ENCODE results near the gene DCUN1D4.
"Not testable (repeated sequence)": the region's sequence is repeated elsewhere in the genome, so short reads cannot be mapped to it uniquely, and the experiment has no call there.

Gene DCUN1D4

DNA sequence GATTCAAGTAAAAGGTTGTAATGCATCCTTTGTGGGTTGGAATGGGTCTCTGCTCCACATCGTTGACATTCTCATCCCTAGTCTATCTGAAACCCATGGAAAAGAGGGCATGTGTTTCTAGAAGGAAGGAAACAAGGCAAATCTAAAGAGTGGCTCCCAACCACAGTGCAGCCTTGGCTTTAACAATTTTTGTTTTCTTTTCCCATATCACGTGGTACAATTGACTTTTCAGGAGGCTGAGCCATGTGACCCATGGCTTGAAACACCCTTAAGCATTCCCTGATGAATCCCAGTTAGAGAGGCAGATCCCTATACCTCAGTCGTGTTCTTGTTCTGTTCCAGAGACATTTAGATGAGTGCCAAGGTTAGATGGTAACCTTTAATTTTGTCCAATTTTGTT lies 12.8 kb downstream of the DCUN1D4 start:
- DNase-seq = no peak

DNA sequence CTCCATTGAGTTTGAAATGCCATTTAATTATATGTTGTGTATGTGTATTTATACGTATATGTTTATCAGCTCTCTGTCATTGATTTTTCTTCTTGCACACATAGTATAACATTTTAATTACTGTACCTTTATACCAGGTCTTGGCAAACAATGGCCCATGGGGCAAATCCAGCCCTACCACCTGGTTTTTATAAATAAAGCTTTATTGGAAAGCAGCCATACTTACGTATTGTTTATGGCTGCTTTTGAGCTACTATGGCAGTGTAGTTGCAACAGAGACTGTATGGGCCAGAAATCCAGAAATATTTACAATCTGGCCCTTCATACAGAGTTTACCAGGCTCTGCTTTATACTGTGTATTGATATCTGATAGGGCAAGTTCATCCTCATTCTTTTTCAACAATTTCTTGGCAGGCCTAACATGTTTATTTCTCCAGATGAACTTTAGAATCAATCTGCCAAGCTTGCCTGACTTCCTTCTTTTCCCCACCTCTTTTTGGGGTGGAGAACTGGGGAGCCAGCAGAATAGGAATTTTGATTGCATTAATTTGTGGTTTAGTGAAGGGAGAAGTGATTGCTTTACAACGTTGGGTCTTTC lies 15.8 kb downstream of the DCUN1D4 start:
- no peak for DNase-seq

DNA sequence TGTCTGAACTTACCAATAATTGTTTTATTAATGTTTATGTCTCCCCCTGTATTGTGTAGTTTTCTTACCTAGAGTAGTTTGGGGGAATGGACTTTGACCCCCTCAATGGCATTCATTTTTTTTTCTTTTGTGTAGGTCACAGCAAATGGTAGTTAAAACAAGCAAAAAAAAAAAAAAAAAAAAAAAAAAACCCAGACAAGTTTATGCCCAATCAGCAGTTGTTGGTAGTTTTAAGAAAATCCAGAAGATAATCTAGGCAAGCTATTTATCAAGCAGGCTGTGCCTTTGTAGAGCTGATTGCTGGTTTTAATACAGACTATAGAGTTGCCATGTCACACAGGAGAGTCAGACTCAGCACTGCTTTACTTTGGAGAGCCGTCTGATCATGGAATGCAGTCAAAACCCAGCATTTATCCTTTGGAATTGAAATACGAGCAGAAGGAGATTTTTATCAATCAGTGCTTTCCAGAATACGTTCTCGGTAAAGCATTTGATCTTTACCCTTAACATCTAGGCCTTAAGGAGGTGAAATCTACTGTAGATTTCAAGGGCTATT lies 16.6 kb downstream of the DCUN1D4 start:
- no peak for DNase-seq

DNA sequence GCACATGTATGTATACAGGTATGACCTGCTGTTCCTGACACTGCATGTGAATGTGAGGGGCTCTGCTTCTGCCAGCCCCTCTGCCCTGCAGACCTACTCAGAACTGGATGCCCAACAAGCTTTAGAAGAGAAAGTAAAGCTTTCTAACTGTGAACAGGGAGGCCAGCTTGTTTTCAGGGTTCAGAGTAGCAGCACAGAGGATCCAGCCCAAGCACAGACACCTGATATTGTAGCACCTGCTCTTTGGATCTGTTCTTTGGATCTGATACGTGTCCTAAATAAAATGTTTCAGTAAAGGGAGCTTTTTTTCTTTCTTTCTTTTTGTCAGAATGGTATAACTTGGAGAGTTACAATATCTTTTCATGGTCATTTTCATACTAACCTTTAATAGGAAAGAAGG lies 19.2 kb downstream of the DCUN1D4 start:
- no peak for DNase-seq

DNA sequence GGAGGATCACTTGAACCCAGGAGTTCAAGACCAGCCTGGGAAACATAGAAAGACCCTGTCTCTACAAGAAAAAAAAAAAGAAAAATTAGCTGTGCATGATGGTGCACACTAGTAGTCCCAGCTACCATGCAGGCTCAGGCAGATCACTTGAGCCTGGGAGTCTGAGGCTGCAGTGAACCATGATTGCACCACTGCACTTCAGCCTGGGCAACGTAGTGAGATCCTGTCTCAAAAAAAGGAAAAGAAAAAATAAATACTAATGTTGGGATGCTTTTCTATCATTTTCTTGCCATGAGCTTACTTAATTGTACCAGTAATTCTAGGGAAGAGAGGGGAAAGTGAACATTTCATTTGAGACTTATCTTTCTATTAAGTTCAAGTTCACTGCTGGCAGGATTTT lies 19.8 kb downstream of the DCUN1D4 start:
- DNase-seq = no peak

DNA sequence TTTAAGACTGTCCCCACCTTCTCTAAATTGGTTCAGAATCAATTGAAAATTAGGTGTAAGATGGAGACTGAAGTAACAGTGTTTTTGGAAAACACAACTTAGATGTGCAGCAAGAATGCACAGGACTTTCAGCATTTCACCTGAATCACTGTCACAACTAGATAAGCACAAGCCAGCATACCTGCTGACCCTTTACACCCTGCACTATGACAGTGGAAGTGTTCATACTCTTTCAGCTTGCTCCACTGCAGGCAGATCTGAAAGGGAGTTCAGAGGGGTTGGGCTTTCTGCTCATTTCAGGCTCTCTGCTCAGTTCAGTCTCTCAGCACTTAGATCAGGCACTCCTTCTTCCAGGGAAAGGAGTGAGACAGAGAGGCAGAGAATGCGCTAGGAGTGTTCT lies 22.8 kb downstream of the DCUN1D4 start:
- no peak for DNase-seq

DNA sequence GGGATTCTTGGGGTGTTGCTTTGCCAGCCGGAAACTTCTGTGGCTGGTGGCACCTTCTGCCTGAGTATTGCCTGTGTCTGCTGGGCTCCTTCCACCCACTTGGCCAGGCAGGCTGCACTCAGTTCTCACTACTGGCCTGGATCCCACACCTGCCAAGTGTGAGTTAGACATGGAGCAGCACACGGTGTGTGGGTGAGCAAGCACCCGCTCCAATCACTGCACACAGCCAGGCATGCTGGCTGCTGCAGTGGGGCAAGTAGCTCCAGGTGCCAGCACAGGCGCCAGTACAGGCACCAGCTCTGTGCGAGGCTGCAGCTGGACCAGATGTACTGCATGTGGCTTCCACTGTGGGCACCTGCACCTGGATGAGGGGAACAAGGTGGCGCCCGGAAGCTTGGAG lies 23.9 kb downstream of the DCUN1D4 start:
- no peak for DNase-seq

DNA sequence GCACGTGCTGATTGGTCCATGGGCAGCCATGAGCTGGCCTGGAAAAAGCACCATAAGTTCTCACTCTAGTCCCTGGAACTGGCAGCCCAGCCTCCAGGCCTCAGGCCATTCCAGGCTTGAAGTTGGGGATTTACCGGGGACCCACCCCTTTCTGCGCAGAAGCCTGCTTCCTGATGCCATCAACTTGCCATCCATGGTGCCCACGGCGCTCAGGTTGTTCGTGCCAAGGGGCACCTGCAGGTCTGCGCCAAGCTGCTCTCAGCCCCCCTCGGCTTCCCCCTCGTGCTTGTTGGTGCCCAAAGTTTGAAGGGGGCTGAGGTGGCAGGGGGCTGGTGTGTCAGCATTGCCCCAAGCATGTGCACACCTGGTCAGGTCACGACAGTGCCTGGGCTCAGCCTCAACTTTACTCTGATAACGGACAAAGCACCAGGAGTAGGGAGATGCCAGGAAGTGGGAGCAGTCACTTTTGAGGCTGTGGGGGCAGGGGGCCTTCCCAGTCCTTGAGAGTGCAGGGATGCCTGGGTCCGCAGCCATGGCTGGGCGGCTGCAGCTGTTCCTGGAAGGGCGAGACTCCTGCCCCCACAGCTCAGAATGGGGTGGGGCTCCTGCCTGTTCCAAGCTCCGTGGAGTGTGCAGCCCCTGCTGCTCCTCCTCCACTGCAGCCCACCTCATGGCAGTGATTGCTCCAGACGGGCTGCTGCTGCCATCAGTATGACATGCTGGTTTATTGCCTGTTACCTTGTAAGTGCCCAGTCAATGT lies 24.9 kb downstream of the DCUN1D4 start:
- no peak for DNase-seq

DNA sequence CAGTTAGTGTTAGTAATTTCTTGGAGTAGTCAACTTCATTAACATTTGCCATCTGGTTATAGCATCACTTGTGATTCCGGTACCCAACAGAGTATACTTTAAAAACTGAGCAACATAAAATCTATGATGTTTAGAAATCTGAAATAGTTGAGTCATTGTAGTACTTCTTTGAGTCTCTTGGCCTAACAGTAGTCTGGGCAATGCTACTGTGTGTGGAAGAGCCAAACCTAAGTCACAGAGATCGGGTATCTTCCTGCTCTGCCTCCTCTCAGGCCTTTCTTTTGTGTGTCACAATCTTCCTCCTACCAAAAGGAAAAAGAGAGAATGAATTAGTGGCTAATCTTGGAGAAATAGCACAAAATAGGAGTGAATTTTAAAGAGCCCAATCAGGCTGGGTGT lies 25.5 kb downstream of the DCUN1D4 start:
- no peak for DNase-seq

DNA sequence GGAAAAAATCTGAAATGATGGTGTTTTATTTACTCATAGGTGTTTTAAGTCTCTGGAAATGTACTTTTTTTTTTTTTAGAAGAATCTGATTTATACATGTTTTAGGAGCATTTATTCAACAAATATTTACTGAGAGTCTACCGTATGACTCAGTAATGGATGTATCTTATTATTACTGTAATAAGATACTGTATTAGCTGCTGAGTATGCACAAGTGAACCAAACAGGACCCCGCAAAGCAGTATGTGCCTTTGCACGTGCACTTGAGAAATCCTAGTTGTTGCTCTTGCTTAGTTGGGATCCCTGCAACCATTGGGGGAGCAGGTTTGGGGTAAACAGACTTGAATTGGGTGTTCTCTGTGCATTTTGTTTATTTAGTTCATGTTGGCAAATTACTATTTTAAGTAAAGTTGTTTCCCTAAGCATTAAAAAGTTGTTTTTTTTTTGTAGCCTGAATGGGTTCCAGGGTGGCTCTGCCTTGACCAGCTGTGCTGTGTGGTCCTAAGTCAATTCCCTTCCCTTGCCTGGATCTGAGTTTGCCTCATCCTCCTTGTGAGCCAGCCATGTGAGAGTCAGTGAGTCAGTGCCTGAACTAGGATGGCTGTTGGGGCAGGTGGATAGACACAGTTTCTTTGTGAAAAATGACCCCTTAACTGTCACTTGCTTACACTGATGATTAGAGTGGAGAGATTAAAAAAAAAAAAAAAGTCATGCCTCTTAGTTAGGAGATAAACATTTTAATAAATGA lies 27.7 kb downstream of the DCUN1D4 start:
- DNase-seq = no peak

DNA sequence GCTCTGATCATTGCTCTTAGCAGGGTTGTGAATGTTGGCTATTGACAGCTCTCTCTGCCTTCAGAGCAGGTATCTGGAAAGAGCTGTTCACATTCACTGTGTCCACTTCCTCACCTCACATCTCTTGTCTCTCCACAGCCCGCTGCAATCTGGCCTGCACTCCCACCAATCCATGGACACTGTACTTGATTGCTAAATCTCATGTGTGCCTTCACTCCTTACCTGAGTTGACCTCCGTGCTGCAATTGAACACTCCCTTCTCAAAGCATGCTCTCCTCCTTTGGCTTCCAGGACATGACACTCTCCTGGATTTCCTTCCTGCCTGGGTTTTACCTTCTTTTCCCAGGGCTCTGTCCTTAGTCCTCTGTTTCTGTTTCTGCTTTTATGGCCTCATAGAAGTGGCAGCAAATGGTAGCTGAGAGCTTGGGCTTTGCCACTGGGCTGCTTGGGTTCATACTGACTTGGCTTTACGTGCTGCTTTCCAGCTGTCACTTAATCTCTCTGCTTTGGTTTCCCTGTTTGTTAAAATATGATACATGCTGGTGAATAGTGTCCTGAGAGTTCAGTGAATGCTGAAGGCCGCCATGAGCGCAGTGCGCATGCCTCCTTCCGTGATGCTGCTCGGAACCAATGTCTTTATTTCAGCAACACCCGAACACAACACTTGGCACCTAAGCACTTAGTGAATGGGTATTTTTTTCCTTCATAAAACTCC lies 29.5 kb downstream of the DCUN1D4 start:
- DNase-seq = no peak

DNA sequence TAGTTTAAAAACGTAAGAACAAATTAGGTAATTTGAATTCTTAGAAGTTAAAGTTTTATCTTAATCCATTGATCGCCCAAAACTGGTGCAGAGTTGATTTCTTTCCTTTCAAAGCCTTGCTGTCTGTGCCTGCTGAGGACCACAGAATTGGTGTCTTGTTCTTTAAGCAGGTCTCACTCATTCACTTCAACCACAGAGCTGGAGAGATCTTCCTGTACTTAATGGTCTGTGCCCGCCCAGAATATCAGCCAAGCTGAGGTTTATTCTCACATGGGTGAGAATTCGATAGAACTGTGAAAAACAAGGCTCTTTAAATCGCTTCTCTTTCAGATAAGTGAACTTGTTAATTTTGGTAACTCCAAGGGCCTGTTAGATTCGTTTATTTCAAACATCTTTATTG lies 31.6 kb downstream of the DCUN1D4 start:
- DNase-seq = no peak

DNA sequence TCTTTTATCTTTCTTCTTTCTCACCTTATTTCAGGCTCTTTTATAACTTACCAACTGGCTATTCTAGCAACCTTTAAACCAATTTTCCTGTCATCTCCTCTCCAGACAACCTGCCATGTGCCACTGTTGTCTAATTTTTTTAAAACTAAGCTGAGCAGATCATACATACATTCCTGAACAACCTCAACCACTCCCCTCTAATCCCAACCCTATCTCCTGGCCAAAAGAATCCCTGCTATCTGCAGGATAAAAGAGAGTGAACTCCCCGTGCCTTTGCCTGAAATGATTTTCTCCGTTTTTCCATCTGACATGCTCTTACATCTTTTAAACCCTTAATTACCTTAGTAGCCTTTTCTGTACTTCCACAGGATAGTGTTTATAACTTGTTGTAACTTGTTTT lies 35.5 kb downstream of the DCUN1D4 start:
- DNase-seq = no peak

DNA sequence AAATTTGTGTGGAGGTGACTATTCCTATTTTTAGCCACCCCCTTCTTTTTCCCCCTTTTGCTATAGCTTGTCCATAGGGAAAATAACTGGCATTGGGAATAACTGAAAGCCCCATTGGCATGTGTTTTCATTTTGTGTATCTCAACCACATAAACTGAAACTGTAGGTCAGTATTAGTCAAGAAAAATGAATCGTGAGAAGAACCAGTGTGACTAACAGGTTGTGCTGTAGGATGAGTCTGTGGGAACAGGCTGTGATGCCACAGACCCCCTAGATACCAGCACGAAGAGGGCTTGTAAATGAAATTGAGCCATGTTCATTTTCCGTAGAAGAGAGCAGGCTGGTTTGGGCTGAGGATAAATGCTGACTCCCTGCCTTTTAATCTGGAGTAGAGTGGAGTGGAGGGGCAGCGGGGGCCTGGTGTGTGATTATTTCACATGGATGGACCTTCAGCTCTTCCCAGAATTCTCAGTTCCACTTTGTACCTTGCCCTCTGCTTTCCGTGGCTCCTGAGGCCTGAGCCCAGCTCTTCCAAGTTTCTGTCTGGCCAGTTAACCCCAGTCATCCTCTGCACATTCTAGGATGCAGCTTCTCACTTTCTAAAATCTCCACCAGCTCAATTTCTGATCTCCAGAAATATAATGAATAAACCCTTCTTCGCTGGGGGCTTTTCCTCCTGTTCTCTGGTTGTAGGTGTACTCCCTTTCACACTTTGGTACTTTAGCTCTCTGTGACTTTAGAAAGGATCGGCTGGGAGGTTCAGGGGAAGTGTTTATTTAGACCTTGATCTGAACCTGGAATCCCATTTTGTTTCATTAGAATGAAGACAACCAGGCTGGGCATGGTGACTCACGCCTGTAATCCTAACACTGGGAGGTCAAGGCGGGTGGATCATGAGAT lies 37.3 kb downstream of the DCUN1D4 start:
- no peak for DNase-seq

DNA sequence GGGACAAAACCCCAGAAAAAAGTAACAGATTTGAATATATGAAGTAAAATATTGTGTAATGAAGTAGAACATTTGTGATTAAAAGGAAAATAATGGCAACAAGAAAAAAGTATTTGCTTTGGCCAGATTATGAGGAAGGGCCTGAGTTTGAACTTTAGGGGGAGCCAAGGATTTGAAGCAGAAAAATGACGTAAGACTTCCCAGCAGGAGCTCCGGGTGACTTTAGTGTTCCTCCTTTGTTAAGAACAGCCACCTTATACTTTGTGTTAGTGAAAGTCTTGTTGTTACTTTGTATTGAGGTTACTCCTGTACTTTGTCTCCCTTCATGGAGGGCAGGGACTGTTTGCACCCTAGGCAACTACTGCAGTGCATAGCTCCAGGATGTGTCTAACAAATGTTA lies 41.1 kb downstream of the DCUN1D4 start:
- no peak for DNase-seq

DNA sequence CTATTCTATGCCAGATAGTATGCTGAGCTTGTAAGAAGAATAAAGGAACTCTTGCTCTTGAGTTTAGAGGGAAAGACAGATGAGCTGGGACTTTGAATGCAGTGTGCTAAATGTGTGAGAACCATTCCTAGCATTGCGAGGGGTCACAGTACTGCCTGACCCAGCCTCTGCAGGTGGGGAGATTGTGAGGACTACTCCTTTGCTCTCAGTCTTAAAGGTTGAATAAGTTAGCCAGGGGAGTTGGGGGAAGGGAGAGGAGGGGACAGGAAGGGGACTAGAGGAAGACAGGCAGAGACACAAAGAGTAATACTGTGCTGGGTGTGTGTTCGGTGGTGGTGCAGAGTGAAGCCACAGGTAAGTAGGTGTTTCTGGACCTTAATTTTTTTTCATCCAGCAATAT lies 41.7 kb downstream of the DCUN1D4 start:
- DNase-seq = no peak

DNA sequence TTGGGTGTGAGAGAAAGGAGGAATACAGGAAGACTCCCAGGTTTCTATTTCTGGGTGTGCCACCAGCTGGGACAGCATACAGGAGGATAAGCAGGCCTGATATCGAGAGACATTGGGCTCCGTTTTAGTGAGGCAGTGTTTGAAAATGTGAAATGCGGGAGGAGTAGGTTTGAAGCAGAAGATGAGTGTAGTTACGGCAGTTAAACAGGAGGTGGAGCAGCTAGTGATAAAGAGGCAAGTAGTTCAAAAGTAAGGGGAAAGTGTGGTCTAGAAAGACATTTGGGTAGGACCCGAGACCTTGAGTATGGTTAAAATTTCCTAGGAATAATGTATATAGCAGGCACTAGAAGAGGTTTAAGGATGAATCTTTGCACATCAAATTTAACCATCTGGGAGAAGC lies 42.4 kb downstream of the DCUN1D4 start:
- DNase-seq = peak in 1 of 2 experiments; percentile 9

DNA sequence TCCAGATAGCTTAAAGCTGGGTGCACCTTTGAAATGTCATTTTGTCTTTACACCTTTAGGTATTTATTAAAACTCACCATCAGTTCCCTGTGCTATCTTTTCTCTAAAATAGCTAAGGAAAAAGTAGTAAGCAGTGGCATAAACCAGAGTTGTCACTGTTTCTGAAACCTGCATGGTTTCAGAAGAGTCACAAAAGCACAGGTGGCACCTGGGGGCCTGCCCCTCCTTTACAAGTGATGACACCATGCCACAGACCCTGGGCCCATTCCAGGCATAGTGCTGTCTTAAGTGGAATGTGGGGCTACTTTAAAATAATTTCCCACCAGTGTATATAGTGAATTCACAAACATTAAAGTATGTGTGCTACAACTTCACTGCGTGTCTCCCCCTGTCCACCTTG lies 47.8 kb downstream of the DCUN1D4 start:
- DNase-seq = no peak

DNA sequence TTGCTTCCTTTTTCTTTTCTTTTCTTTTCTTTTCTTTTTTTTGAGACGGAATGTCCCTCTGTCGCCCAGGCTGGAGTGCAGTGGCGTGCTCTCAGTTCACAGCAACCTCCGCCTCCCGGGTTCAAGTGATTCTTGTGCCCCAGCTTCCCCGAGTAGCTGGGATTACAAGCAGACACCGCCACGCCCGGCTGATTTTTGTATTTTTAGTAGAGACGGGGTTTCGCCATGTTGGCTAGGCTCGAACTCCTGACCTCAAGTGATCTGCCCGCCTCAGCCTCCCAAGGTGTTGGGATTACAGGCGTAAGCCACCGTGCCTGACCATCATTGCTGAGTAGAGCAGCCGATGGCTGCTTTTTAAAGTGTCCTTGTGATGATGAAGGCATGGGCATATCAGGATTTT lies 50.4 kb downstream of the DCUN1D4 start:
- DNase-seq = not testable (repeated sequence)

DNA sequence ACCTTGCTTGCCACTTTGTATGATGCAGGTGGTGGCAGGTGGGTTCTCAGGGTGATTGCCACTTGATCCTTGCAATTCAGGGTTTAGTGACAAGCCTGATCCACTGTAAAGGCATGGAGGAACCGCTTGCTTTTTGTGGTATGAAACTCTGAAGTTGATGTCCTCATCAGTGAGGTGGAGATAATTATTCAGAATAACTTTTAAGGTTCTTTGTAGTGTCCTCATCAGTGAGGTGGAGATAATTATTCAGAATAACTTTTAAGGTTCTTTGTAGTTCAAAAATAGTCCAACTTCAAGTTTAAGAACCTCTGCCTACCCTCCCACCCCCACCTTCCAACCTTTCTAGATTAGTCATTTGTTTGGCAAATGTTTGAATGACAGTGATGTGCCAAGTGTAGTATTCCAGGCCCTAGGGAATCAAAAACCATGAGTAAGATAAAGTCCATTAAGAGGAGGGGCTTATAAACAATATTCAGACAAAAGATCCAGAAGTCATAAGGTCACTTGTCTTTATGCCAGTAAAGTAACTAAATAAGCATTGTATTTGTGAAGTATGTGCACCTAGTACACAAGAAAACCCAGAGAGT lies 51.2 kb downstream of the DCUN1D4 start:
- no peak for DNase-seq

DNA sequence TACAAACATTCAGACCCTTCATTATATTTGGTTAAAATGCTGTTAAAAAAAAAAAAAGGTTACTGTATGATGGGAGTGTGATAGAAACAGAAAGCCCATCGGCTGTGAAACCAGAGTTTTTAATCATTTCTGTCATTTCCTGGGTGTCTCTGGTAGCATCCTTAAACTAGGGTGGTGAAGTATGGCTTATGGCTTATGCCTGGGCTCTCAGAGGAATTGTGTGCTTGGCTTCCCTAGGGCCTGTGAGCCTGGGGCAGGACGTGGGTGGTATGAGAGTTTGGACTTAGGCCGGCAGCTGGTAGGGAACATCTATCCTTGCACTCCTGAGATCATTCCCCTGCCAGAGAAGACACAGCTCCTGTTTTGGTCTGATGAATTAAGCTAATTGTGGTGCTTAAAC lies 52.2 kb downstream of the DCUN1D4 start:
- DNase-seq = no peak
